Activated CD8-positive, alpha-beta memory T cell treated with anti-CD3 and anti-CD28 coated beads for 24 hours (primary cell): Measurements from ENCODE around the gene EGR1.

ENCODE experiments used
- DNase-seq: peaks from one replicate; pipeline ENCODE4 v3.0.0-alpha.2; 2020

The EGR1 gene

DNA sequence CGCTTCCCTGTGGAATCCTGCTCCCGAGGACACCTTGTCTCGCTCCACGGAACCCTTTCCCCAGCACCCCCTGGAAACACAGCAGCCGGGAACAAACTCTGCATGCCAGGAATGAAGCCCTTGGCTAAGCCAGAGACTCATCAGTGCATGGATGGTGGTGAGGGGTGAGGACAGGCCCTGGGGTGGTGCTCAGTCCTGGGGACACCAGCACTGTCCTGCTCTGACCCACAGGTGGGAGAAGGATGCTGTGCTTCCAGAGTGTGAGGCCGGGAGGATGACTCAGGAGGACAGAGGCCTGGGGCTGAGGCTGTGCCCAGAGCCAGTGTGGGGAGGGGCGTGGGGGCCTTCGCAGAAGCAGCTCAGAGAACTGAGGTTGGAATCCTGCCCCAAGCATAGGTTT lies 11.2 kb upstream of the EGR1 start:
- DNase-seq, result no peak

DNA sequence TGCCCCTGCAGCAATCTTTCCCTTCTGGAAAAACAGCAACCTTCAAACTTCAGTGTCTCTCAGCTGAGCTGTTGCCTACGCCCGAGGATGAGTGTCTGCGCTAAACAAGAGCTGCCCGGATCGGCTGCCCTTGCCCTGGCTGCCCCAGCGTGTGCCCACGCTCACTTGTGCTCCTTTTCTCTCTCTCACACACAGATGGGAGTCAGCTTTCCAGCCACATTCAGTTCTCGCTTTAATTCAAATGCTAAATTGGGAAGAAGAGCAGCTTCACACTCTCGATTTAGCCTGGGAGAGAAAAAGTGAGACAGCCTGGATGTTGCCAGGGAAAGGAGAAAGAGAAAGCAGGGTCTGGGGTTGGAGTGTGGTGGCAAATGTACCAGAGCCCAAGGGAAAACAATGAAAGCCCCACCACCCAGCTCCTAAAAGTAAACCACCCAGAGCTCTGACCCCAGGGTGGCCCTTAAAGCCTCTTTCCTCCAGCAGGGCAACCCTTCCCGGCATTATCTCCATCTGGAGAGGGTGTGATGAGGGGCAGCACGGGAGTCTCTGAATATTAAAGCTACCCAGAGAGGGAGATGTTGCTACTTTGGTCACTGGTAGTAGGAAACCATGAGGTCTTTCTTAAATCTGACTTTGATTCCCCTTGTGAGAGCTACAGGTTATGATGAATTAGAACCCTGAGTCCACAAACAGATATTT lies 9.9 kb upstream of the EGR1 start:
- no peak for DNase-seq

DNA sequence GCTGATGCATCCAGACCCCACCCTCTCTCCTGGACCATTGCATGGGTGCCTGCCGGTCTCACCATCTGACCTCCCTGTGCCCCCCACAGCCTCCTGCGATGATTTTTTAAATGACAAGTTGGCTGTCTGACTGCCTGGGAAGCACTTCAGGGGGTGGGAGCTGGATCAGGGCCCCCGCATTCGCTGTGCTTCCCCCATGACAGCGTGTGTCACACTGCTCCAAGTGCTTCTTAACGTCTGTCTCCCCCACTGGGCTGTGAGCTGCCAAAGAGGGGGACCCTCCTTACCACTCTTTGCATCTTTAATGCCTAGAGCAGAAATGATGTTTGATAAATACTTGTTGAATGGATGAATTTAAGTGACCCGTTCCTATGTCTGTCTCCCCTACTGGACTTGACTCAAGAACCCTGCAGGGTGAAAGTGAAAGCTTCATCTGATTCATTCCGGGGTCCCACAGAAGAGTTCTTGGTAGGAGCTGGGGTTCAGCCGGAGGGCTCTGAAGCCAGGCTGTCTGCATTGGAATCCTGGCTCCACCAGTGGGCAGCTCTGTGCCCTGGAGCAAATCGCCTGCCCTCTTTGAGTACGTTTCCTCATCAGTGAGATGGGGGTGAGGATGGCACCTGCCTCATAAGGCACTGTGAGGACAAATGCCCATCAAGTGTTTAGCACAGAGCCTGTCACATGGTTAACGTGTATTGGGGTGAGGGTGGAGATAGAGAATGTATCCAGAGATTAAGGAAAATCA lies 7.6 kb upstream of the EGR1 start:
- no peak for DNase-seq

- DNase-seq, result no peak
These were observed 6.9 kb upstream of the EGR1 start for GRCh38 chr5:138458384-138458783.

GRCh38 chr5:138458856-138459255 lies 6.4 kb upstream of the EGR1 start:
- DNase-seq, result no peak

- peak; percentile 90 for DNase-seq
These were observed 5.9 kb upstream of the EGR1 start for GRCh38 chr5:138459311-138459933.

- no peak for DNase-seq
These were observed 5.1 kb upstream of the EGR1 start for GRCh38 chr5:138460032-138460693.

DNA sequence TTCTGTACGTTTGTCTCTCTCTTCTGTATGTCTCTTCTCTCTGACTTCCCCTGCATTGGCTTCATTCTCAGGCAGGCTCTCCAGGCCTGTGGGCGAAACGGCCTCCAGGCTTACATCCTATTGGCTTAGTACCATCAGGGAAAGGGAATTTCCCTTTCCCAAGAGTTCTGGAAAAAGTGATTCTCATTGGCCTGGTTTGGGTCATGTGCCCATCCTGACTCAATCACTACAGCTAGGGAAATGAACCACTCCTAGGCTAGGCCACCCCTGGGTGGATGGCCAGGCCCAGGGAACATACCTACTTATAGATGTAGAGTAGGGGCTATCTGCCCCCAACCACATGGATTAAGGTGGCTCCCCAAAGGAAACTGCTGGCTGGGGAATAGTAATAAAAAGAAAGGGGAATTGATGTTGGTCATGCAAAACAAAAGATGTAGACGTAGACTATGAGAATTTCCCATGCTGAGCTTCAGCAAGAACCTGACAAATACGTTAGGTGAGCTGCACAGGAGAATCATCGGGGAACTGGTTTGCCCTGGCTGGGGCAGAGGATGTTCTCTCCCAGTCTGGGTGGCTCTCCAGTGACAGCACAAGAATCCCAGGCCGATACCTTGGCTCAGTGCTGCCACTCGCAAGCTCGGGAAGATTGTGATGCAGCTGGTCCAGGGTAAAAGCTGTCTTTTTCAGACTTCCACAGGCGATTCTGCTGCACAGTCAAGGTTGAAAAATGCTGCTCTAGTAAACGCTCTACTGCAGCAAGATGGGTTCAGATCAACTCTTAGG lies 3.7 kb upstream of the EGR1 start:
- no peak for DNase-seq

- DNase-seq, result no peak
These were observed 1.8 kb upstream of the EGR1 start for GRCh38 chr5:138463419-138464007.

GRCh38 chr5:138464008-138464387 lies 1.3 kb upstream of the EGR1 start:
- DNase-seq, result peak; percentile 97

DNA sequence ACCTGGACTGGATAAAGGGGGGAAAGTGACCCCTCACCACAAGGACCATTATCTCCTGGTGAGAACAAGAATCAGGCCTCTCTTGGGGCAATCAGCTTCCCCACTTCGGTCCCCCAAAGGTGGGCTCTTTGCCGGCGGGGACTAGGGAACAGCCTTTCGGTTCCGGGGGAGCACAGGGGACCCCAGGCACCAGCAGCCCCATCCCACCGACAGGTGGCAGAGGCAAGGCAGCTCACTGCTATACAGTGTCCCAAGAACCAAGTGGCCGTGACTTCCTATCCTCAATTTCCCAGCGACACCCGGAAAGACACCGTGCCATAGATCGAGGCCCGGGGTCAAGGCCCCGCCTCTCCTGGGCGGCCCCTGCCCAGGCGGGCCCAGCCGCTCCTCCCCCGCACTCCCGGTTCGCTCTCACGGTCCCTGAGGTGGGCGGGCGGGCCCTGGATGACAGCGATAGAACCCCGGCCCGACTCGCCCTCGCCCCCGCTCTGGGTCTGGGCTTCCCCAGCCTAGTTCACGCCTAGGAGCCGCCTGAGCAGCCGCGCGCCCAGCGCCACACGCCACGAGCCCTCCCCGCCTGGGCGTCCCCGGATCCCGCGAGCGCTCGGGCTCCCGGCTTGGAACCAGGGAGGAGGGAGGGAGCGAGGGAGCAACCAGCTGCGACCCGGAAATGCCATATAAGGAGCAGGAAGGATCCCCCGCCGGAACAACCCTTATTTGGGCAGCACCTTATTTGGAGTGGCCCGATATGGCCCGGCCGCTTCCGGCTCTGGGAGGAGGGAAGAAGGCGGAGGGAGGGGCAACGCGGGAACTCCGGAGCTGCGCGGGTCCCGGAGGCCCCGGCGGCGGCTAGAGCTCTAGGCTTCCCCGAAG lies 655 bp upstream of the EGR1 start:
- peak; percentile 99 for DNase-seq

DNA sequence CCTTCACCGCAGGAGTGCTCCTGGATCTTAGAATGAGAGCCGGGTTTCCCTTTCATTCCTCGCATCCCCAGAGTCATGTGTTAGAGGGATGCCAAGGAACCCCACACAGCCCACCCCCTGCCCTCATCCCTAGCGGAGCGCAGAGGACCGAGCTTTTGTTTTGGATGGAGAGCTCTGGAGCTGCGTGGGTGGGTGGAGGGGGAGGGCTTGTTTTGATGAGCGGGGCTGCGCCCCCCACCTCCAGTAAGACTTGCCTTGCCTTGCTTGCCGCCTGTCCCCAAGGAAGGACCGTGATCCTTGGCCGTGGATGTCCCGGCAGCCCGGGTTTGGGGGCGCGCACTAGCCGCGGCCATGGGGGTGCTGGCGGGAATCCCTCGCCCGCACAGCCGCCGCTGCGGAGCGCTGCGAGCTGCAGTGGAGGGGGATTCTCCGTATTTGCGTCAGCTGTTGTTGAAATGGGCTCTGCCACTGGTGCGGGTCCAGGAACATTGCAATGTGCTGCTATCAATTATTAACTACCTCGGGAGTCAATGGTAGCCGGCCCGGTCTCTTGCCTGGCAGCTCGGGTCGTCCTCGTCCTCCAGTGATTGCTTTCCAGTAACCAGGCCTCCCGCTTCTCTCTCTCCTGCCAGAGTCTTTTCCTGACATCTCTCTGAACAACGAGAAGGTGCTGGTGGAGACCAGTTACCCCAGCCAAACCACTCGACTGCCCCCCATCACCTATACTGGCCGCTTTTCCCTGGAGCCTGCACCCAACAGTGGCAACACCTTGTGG lies 1.0 kb downstream of the EGR1 start:
- DNase-seq, result peak; percentile 71

DNA sequence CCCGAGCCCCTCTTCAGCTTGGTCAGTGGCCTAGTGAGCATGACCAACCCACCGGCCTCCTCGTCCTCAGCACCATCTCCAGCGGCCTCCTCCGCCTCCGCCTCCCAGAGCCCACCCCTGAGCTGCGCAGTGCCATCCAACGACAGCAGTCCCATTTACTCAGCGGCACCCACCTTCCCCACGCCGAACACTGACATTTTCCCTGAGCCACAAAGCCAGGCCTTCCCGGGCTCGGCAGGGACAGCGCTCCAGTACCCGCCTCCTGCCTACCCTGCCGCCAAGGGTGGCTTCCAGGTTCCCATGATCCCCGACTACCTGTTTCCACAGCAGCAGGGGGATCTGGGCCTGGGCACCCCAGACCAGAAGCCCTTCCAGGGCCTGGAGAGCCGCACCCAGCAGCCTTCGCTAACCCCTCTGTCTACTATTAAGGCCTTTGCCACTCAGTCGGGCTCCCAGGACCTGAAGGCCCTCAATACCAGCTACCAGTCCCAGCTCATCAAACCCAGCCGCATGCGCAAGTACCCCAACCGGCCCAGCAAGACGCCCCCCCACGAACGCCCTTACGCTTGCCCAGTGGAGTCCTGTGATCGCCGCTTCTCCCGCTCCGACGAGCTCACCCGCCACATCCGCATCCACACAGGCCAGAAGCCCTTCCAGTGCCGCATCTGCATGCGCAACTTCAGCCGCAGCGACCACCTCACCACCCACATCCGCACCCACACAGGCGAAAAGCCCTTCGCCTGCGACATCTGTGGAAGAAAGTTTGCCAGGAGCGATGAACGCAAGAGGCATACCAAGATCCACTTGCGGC lies 1.8 kb downstream of the EGR1 start:
- no peak for DNase-seq

- DNase-seq, result no peak
These were observed 2.4 kb downstream of the EGR1 start for GRCh38 chr5:138467711-138468132.

- DNase-seq, result no peak
These were observed 3.1 kb downstream of the EGR1 start for GRCh38 chr5:138468133-138468965.

GRCh38 chr5:138468966-138469539 lies 3.8 kb downstream of the EGR1 start:
- DNase-seq, result no peak

- no peak for DNase-seq
These were observed 4.5 kb downstream of the EGR1 start for GRCh38 chr5:138469540-138470321.
